K562 treated with DMSO at 1 percent for 4 hours (cell line): Measurements from ENCODE around the gene FLOT2. TPM values are rescaled to one million over a fixed set of nuclear protein-coding genes. Genes with fewer than 3 reads are reported as not detected.

Source experiments
- total RNA-seq: library from RNA; unstranded; fragments of 300-600 nt; gene quantifications from 2 replicates; pipeline ENCODE4 v1.2.3, GENCODE V29; 2022; ENCODE audit not compliant: insufficient read depth

The FLOT2 gene
- 160 and 174 TPM in 2 replicates for total RNA-seq

GRCh38 chr17:28896884-28897768, at the start of gene FLOT2:
TSS of gene FLOT2 (minus strand) at chr17:28897733. CDS start at chr17:28897574, 159 bp downstream.

GRCh38 chr17:28902819-28903545, 5.4 kb upstream of the FLOT2 start, which contains the start of gene DHRS13:
TSS of gene DHRS13 (minus strand) at chr17:28903079. CDS start at chr17:28902944, 135 bp downstream.

GRCh38 chr17:28854457-28855335, 42.8 kb downstream of the FLOT2 start, which contains the start of gene ERAL1:
TSS of gene ERAL1 (plus strand) at chr17:28855016. CDS start at chr17:28855035, 19 bp downstream.

GRCh38 chr17:28842282-28843012, 55.1 kb downstream of the FLOT2 start, which contains the start of gene FAM222B:
TSS of gene FAM222B (minus strand) at chr17:28842790. CDS start at chr17:28766667, 76,123 bp downstream.

Other genes with a start within 250 kb of the FLOT2 start
- 68.5 and 69.2 TPM in 2 replicates for gene SDF2, start 235.8 kb downstream of the FLOT2 start, total RNA-seq
- gene SUPT6H, start 235.5 kb downstream of the FLOT2 start, total RNA-seq: 54.5 and 61.6 TPM in 2 replicates
- gene PROCA1, start 185.8 kb downstream of the FLOT2 start, total RNA-seq: 5.4 and 5.6 TPM in 2 replicates
- not detected in 2 replicates for gene RAB34, start 179.9 kb downstream of the FLOT2 start, total RNA-seq
- gene RPL23A, start 177.7 kb downstream of the FLOT2 start, total RNA-seq: 2,658 and 2,919 TPM in 2 replicates
- 2.7 and 3.4 TPM in 2 replicates for gene TLCD1, start 171.5 kb downstream of the FLOT2 start, total RNA-seq
- 2.2 and 4.7 TPM in 2 replicates for gene NEK8, start 168.9 kb downstream of the FLOT2 start, total RNA-seq
- 85.7 and 116 TPM in 2 replicates for gene TRAF4, start 153.7 kb downstream of the FLOT2 start, total RNA-seq
- 28.4 and 38.5 TPM in 2 replicates for gene FAM222B, start 54.9 kb downstream of the FLOT2 start, total RNA-seq
- 84.1 and 95.8 TPM in 2 replicates for gene ERAL1, start 42.7 kb downstream of the FLOT2 start, total RNA-seq
- gene DHRS13, start 5.3 kb upstream of the FLOT2 start, total RNA-seq: 22.7 and 29.7 TPM in 2 replicates
- 27.3 and 34.0 TPM in 2 replicates for gene PHF12, start 53.8 kb upstream of the FLOT2 start, total RNA-seq
- gene SEZ6, start 108.3 kb upstream of the FLOT2 start, total RNA-seq: not detected in 2 replicates
- 1.2 TPM in 1 of 2 replicates, not detected in the other for gene PIPOX, start 145.4 kb upstream of the FLOT2 start, total RNA-seq